T47D (cell line): Measurements from ENCODE around the gene MYBPC3.
A peak's percentile ranks its signal among the peaks of the same experiment; 100 is the strongest.
"Not testable (repeated sequence)": the region's sequence is repeated elsewhere in the genome, so short reads cannot be mapped to it uniquely, and the experiment has no call there.

Experiments used
- DNase-seq, 2 experiments: peaks; one replicate each; pipeline versions ENCODE4 v3.0.0 to v3.0.0-alpha.2; 2011 to 2012; ENCODE audit warnings: low read depth in 1 of 2, low spot score in 1 of 2
- JUND ChIP-seq: IDR thresholded peaks from 2 replicates; pipeline ENCODE4 v1.6.1; 2012; ENCODE audit warnings: low read depth
- in situ Hi-C: cut with HindIII; loops from 2 replicates; pipeline ENCODE4 v1.10.0; 2016; ENCODE audit warnings: low sequenced_read_pairs, low pct_unique_long_range_greater_than_20kb

MYBPC3 gene

GRCh38 chr11:47328449-47329390 lies 23.8 kb downstream of the MYBPC3 start:
- in situ Hi-C loops: no loop called here
- no peak for DNase-seq
- no peak for TF ChIP-seq JUND

- DNase-seq: no peak
- TF ChIP-seq JUND: no peak
- in situ Hi-C loops: no loop called here
Observed at GRCh38 chr11:47327949-47328348, 24.6 kb downstream of the MYBPC3 start.

GRCh38 chr11:47327025-47327424 lies 25.5 kb downstream of the MYBPC3 start:
- TF ChIP-seq JUND: no peak
- no peak for DNase-seq
- in situ Hi-C loops: no loop called here

GRCh38 chr11:47326198-47326597 lies 26.3 kb downstream of the MYBPC3 start:
- in situ Hi-C loops: no loop called here
- TF ChIP-seq JUND: no peak
- DNase-seq: no peak

GRCh38 chr11:47325271-47326041 lies 27.0 kb downstream of the MYBPC3 start:
- DNase-seq: no peak
- TF ChIP-seq JUND: no peak
- in situ Hi-C loops: no loop called here

GRCh38 chr11:47324520-47324919 lies 28.0 kb downstream of the MYBPC3 start:
- no peak for TF ChIP-seq JUND
- in situ Hi-C loops: no loop called here
- DNase-seq: no peak

GRCh38 chr11:47318166-47318565 lies 34.3 kb downstream of the MYBPC3 start:
- in situ Hi-C loops: no loop called here
- TF ChIP-seq JUND: no peak
- no peak for DNase-seq

GRCh38 chr11:47317064-47317828 lies 35.3 kb downstream of the MYBPC3 start:
- in situ Hi-C loops: no loop called here
- no peak for DNase-seq
- TF ChIP-seq JUND: no peak

GRCh38 chr11:47316501-47316900 lies 36.0 kb downstream of the MYBPC3 start:
- DNase-seq, in situ Hi-C loops: not testable (repeated sequence)

GRCh38 chr11:47314992-47315391 lies 37.5 kb downstream of the MYBPC3 start:
- TF ChIP-seq JUND: no peak
- in situ Hi-C loops: no loop called here
- no peak for DNase-seq

GRCh38 chr11:47308050-47308823 lies 44.3 kb downstream of the MYBPC3 start:
- DNase-seq: no peak
- no peak for TF ChIP-seq JUND
- in situ Hi-C loops: no loop called here

GRCh38 chr11:47306484-47306844 lies 46.0 kb downstream of the MYBPC3 start:
- no peak for TF ChIP-seq JUND
- peak in 1 of 2 experiments; percentile 14 for DNase-seq

More at GRCh38 chr11:47306484-47306844, 46.0 kb downstream of the MYBPC3 start:
- in situ Hi-C loops: no loop called here
